ENCODE results near the gene EFNA1. TPM values are rescaled to one million over a fixed set of nuclear protein-coding genes. Genes with fewer than 3 reads are reported as not detected.

Gene EFNA1
- total and polyA plus RNA-seq, 2 of the 8 experiments (the other 6 are each of a cell fraction or from before 2014, with no cell fraction given) = 4.9 to 14.6 TPM

DNA sequence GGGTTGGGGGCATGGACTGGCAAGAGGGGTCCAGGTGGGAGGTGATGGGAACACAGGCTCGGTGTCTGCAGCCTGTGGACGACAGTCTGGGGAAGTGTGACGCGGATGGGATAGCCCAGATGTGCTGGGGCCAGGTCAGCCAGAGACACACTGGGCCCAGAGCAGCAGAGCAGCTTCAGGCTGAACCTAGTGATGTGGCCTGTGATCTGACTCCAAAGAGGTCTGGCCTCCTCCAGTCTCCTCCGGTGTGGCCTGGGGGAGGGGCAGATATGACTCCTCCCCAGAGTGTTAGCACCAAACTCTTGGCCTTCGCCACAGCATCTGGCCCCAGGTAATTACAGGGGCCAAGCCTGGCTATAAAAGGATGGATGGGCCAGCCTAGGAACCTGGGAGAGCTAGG, 35.5 kb upstream of the EFNA1 start:
- Histone ChIP-seq H3K23ac (ENCODE audit: insufficient read length) (no peak overlapping the region), H4K5ac (ENCODE audit: insufficient read length, low read depth, low read length) (no peak overlapping the region), H2AK5ac (ENCODE audit: low read depth, low read length) (peak overlapping the region; percentile 69; the same call in 1 of the 2 replicates), H3K36me3 (ENCODE audit: control insufficient read depth in 2 of 4, insufficient read depth in 4 of 4, low read length in 3 of 4) (no peaks in the 10 kb centered on the region), H3K79me2 (ENCODE audit: control insufficient read depth in 1 of 2, insufficient read depth in 2 of 2, low read length in 2 of 2) (no peaks in the 10 kb centered on the region), H2BK15ac (ENCODE audit: low read length) (peak overlapping the region; percentile 90; the same call in 1 of the 2 replicates), H3K4me1 (replicated peaks in 1 of 4; ENCODE audit: control insufficient read depth in 3 of 4, insufficient read depth in 4 of 4, low read length in 3 of 4) (peaks cover 0 to 10% (median 8%) of the 10 kb centered on the region in 4 experiments; a peak in 5 of 7 replicates), H2BK120ac (replicated peaks; ENCODE audit: low read depth, low read length) (no peak overlapping the region), H3K23me2 (ENCODE audit: low read depth, low read length) (no peaks in the 10 kb centered on the region), H4K8ac (ENCODE audit: extremely low read depth, insufficient read depth, low read length) (no peak overlapping the region), H3K79me1 (ENCODE audit: low read depth, low read length) (no peaks in the 10 kb centered on the region), H4K91ac (replicated peaks; ENCODE audit: insufficient read length, low read length) (no peak overlapping the region), H3K4ac (replicated peaks; ENCODE audit: insufficient read length, low read depth, low read length) (no peak overlapping the region), H3K56ac (replicated peaks; ENCODE audit: insufficient read length, low read depth, low read length) (no peak overlapping the region), H2AFZ (ENCODE audit: low read length) (no peak overlapping the region), H3K4me3 (ENCODE audit: extremely low read depth in 1 of 4, insufficient read depth in 2 of 4, low read depth in 3 of 4, low read length in 4 of 4) (no peak overlapping the region), H3K18ac (ENCODE audit: extremely low read depth, low read length) (peak overlapping the region; percentile 21; the same call in 1 of the 2 replicates), H4K20me1 (replicated peaks in 1 of 2; ENCODE audit: control insufficient read depth in 1 of 2, insufficient read depth in 2 of 2, low read length in 2 of 2) (no peaks in the 10 kb centered on the region), H2BK20ac (ENCODE audit: low read length) (no peak overlapping the region), H3K27ac (ENCODE audit: low read depth, low read length) (no peak overlapping the region), H3K27me3 (replicated peaks in 1 of 4; ENCODE audit: control insufficient read depth in 3 of 4, extremely low read depth in 1 of 4, insufficient read depth in 3 of 4, low read length in 3 of 4) (peaks cover 0 to 13% (median 2%) of the 10 kb centered on the region in 4 experiments; a peak in 2 of 7 replicates), H2BK5ac (ENCODE audit: low read depth, low read length) (no peak overlapping the region), H3K9me3 (ENCODE audit: insufficient read depth in 2 of 2, low read depth in 1 of 2, low read length in 1 of 2) (no peaks in the 10 kb centered on the region), H3K4me2 (ENCODE audit: insufficient read depth in 1 of 2, low read depth in 2 of 2, low read length in 2 of 2) (0 out of 4 replicates have a peak overlapping the region, but pooled peaks of 1 of the 2 experiments have one; percentile 1), H2BK12ac (ENCODE audit: low read depth, low read length) (0 out of 2 replicates have a peak overlapping the region, but pooled peaks have one; percentile 39), H3K9ac (replicated peaks in 1 of 4; ENCODE audit: extremely low read depth in 1 of 4, low read depth in 3 of 4, low read length in 3 of 4) (no peak overlapping the region), H3K14ac (ENCODE audit: insufficient read length) (no peak overlapping the region)
- ChIA-PET POLR2A (ENCODE audit: partially characterized antibody) (interaction anchor here (0.7 to 1.8 kb wide), 5 partner anchors 20 to 81 kb away, joined by 4 to 7 read pairs (median 7); partner anchors contain the start of gene KRTCAP2), CTCF (ENCODE audit: partially characterized antibody) (interaction anchor here (0.8 to 6.3 kb wide), 35 partner anchors 12 to 226 kb away, joined by 3 to 215 read pairs (median 7); partner anchors contain the start of genes ADAM15, EFNA3, EFNA4 and KRTCAP2)
- DNase-seq (ENCODE audit: low read depth in 1 of 2, low spot score in 2 of 2) (no peak), FAIRE-seq (no peak)
- TF ChIP-seq SIN3A (conservative IDR thresholded peaks at IDR 0.05 in 1 of 2, IDR thresholded peaks at IDR 0.05 in 1 of 2; ENCODE audit: low read depth in 1 of 2, low read length in 2 of 2) (no peak), PHF8 (conservative IDR thresholded peaks at IDR 0.05; ENCODE audit: low read depth, low read length) (no peak), CREB1 (IDR thresholded peaks at IDR 0.05) (no peak), SRF (IDR thresholded peaks at IDR 0.05; ENCODE audit: low read depth, low read length) (no peak), POLR2AphosphoS5 (IDR thresholded peaks at IDR 0.05; ENCODE audit: low read depth, low read length) (no peak), GABPA (IDR thresholded peaks at IDR 0.05; ENCODE audit: borderline replicate concordance, insufficient read depth, low read length) (no peak), CTBP2 (IDR thresholded peaks at IDR 0.05; ENCODE audit: borderline replicate concordance, insufficient read depth, insufficient read length, low read length) (no peak), RXRA (IDR thresholded peaks at IDR 0.05; ENCODE audit: insufficient read depth, low read depth, low read length) (no peak), CHD1 (IDR thresholded peaks at IDR 0.05; ENCODE audit: low read depth, low read length) (no peak), CBX8 (IDR thresholded peaks at IDR 0.05; ENCODE audit: borderline replicate concordance, low read depth, low read length) (no peak), EZH2 (IDR thresholded peaks at IDR 0.05; ENCODE audit: low read depth, low read length, severe bottlenecking) (no peak)
- TF ChIP-seq, protein P1, sequence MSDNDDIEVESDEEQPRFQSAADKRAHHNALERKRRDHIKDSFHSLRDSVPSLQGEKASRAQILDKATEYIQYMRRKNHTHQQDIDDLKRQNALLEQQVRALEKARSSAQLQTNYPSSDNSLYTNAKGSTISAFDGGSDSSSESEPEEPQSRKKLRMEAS (IDR thresholded peaks at IDR 0.05) = no peak
- WGBS, 2 experiments (ENCODE audit: extremely low coverage in 1 of 2, insufficient coverage in 1 of 2, insufficient read length in 1 of 2, insufficient replicate concordance in 2 of 2, low coverage in 1 of 2, low lambda C conversion rate in 2 of 2, missing lambda C conversion rate in 1 of 2) = 98% methylated on average over 6 of the region's 6 CpGs; no CpG with 5 or more reads in 1 of the 2 experiments

Data from H1 (cell line).